CD4-positive, CD25-positive, alpha-beta regulatory T cell (primary cell): ENCODE measurements around the gene PACSIN1. TPM values are rescaled to one million over a fixed set of nuclear protein-coding genes. Genes with fewer than 3 reads are reported as not detected.

ENCODE experiments used
- ATAC-seq, 2 donors: fragments of 150-1000 bp; cut with Tn5 transposase; one replicate each; pipeline ENCODE4 v1.10.0; 2021; ENCODE audit warnings: low read depth in 2 of 2, moderate number of reproducible peaks in 2 of 2, moderate library complexity in 1 of 2
- DNase-seq, 3 donors: peaks; one replicate each; pipeline versions ENCODE4 v3.0.0 to v3.0.0-alpha.2; 2012 to 2022; ENCODE audit warnings: mixed read lengths in 1 of 3
- H3K27ac ChIP-seq: one replicate; pipeline ENCODE4 v1.7.0; 2013; ENCODE audit warnings: mild to moderate bottlenecking, low read length; ENCODE audit not compliant: insufficient read depth, poor library complexity, severe bottlenecking
- H3K27me3 ChIP-seq: one replicate; pipeline ENCODE4 v1.7.0; 2013; ENCODE audit warnings: low read length; ENCODE audit not compliant: control insufficient read depth, insufficient read depth
- H3K36me3 ChIP-seq: one replicate; pipeline ENCODE4 v1.7.0; 2013; ENCODE audit warnings: mild to moderate bottlenecking, low read length, moderate library complexity; ENCODE audit not compliant: control insufficient read depth, insufficient read depth
- H3K4me1 ChIP-seq: 2 replicates; pipeline ENCODE4 v1.7.0; 2013; ENCODE audit warnings: mild to moderate bottlenecking, low read length; ENCODE audit not compliant: insufficient read depth, control insufficient read depth, poor library complexity, severe bottlenecking
- H3K4me3 ChIP-seq: one replicate; pipeline ENCODE4 v1.7.0; 2013; ENCODE audit warnings: low read depth, mild to moderate bottlenecking, low read length, moderate library complexity
- H3K9me3 ChIP-seq, 2 experiments: 1 replicate in 1 of 2; 2 replicates in 1 of 2; pipeline ENCODE4 v1.7.0; 2013; ENCODE audit warnings: low read length in 2 of 2, mild to moderate bottlenecking in 1 of 2, moderate library complexity in 1 of 2; ENCODE audit not compliant: control insufficient read depth in 2 of 2
- H3K27ac Mint-ChIP-seq, 3 donors: one replicate each; pipeline ENCODE4 v1.8.0; 2020 to 2022; ENCODE audit warnings: mild to moderate bottlenecking in 3 of 3, mixed read lengths in 3 of 3, moderate library complexity in 2 of 3
- H3K27me3 Mint-ChIP-seq: one replicate; pipeline ENCODE4 v1.8.0; 2022; ENCODE audit warnings: mild to moderate bottlenecking, mixed read lengths
- H3K36me3 Mint-ChIP-seq: one replicate; pipeline ENCODE4 v1.8.0; 2020; ENCODE audit warnings: mixed read lengths
- H3K4me1 Mint-ChIP-seq, 4 donors: one replicate each; pipeline ENCODE4 v1.8.0; 2020 to 2022; ENCODE audit warnings: mixed read lengths in 4 of 4, mild to moderate bottlenecking in 1 of 4
- H3K4me3 Mint-ChIP-seq, 4 donors: one replicate each; pipeline ENCODE4 v1.8.0; 2020 to 2022; ENCODE audit warnings: mild to moderate bottlenecking in 4 of 4, mixed read lengths in 4 of 4, moderate library complexity in 3 of 4
- H3K9me3 Mint-ChIP-seq, 7 donors: one replicate each; pipeline ENCODE4 v1.8.0; 2020 to 2022; ENCODE audit warnings: mixed read lengths in 7 of 7, mild to moderate bottlenecking in 3 of 7, moderate library complexity in 2 of 7
- polyA plus RNA-seq, 4 donors: library from polyadenylated mRNA; unstranded; fragments of 300-500 nt; fragmentation: Illumina TruSeq; gene quantifications; one replicate each; pipeline ENCODE4 v1.2.3, GENCODE V29; 2021
- total RNA-seq: library from RNA; stranded (reverse); gene quantifications from one replicate; pipeline ENCODE4 v1.2.3, GENCODE V29; 2022

PACSIN1 gene
- total and polyA plus RNA-seq, 5 donors from 2014 or later: 0.14 to 1.7 (median 0.38) TPM

- no peaks in the 10 kb centered on the region for H3K27me3 ChIP-seq
- H3K36me3 Mint-ChIP-seq: peaks cover 4% of the 10 kb centered on the region
- H3K36me3 ChIP-seq: peaks cover 32% of the 10 kb centered on the region
- no peak overlapping the region for H3K27ac ChIP-seq
- H3K9me3 ChIP-seq: no peaks in the 10 kb centered on the region
- no peaks in the 10 kb centered on the region for H3K4me1 ChIP-seq
- peak overlapping the region; percentile 15 to 64 (median 61) for H3K27ac Mint-ChIP-seq
- H3K4me3 Mint-ChIP-seq: no peak overlapping the region
- H3K4me3 ChIP-seq: no peak overlapping the region
- peaks cover 0 to 5% (median 2%) of the 10 kb centered on the region in 4 donors for H3K4me1 Mint-ChIP-seq
- no peak for DNase-seq
- H3K27me3 Mint-ChIP-seq: no peaks in the 10 kb centered on the region
- H3K9me3 Mint-ChIP-seq: no peaks in the 10 kb centered on the region
- ATAC-seq: no peak
These were observed 118.8 kb downstream of the PACSIN1 start for GRCh38 chr6:34584694-34585093.

Other genes starting within 250 kb of the PACSIN1 start
- gene HMGA1, start 229.2 kb upstream of the PACSIN1 start, total RNA-seq: 87.2 TPM
- 10 to 100 TPM; 31.6 to 36.2 (median 34.3) TPM for gene HMGA1, start 229.2 kb upstream of the PACSIN1 start, polyA plus RNA-seq
- gene SMIM29, start 217.1 kb upstream of the PACSIN1 start, total RNA-seq: 29.2 TPM
- 10 to 100 TPM; 47.7 to 82.3 (median 60.7) TPM for gene SMIM29, start 217.1 kb upstream of the PACSIN1 start, polyA plus RNA-seq
- 22.4 TPM for gene NUDT3, start 73.4 kb upstream of the PACSIN1 start, total RNA-seq
- 10 to 100 TPM in 1 of 4 donors, 1 to 10 TPM in 3; 8.5 to 10.1 (median 9.8) TPM for gene NUDT3, start 73.4 kb upstream of the PACSIN1 start, polyA plus RNA-seq
- gene RPS10, start 40.0 kb upstream of the PACSIN1 start, total RNA-seq: 1,546 TPM
- gene RPS10, start 40.0 kb upstream of the PACSIN1 start, polyA plus RNA-seq: 1,000 to 10,000 TPM; 1,432 to 2,034 (median 1,717) TPM
- gene SPDEF, start 90.3 kb downstream of the PACSIN1 start, total RNA-seq: 0.35 TPM
- gene SPDEF, start 90.3 kb downstream of the PACSIN1 start, polyA plus RNA-seq: not detected
- gene ILRUN, start 230.7 kb downstream of the PACSIN1 start, total RNA-seq: 89.6 TPM
- gene ILRUN, start 230.7 kb downstream of the PACSIN1 start, polyA plus RNA-seq: 10 to 100 TPM; 18.7 to 23.4 (median 22.9) TPM